Mesendoderm (in vitro differentiated cells): Measurements from ENCODE around the gene SPTB.

Experiments
- DNase-seq: peaks from one replicate; pipeline ENCODE4 v3.0.0; 2013
- H2AK5ac ChIP-seq: 2 replicates; pipeline ENCODE4 v1.6.1; 2013; ENCODE audit warnings: low read length, inconsistent platforms
- H2BK120ac ChIP-seq: 2 replicates; pipeline ENCODE4 v1.6.1; 2013; ENCODE audit warnings: low read depth, mild to moderate bottlenecking, low read length, moderate library complexity, mixed read lengths
- H2BK15ac ChIP-seq: replicated peaks from 2 replicates; pipeline ENCODE4 v1.6.1; 2013; ENCODE audit warnings: low read depth, mild to moderate bottlenecking, moderate library complexity
- H2BK5ac ChIP-seq: 2 replicates; pipeline ENCODE4 v1.6.1; 2013; ENCODE audit warnings: low read length, inconsistent platforms
- H3K18ac ChIP-seq: 2 replicates; pipeline ENCODE4 v1.6.1; 2013; ENCODE audit warnings: mild to moderate bottlenecking, low read length, mixed read lengths
- H3K23ac ChIP-seq: one replicate; pipeline ENCODE4 v1.6.1; 2013; ENCODE audit warnings: low read length
- H3K27ac ChIP-seq: 2 replicates; pipeline ENCODE4 v1.5.1; 2013; ENCODE audit warnings: low read depth, mild to moderate bottlenecking, inconsistent platforms, low read length, moderate library complexity
- H3K27me3 ChIP-seq: 2 replicates; pipeline ENCODE4 v1.6.1; 2013; ENCODE audit warnings: low read length, control low read depth, mild to moderate bottlenecking, inconsistent platforms; ENCODE audit not compliant: insufficient read depth, poor library complexity
- H3K36me3 ChIP-seq: 2 replicates; pipeline ENCODE4 v1.6.1; 2013; ENCODE audit warnings: low read length, inconsistent platforms; ENCODE audit not compliant: control insufficient read depth, insufficient read depth
- H3K4ac ChIP-seq: one replicate; pipeline ENCODE4 v1.6.1; 2013; ENCODE audit warnings: low read depth, mild to moderate bottlenecking, low read length, moderate library complexity
- H3K4me1 ChIP-seq: 2 replicates; pipeline ENCODE4 v1.6.1; 2013; ENCODE audit warnings: low read depth, low read length, inconsistent platforms; ENCODE audit not compliant: control insufficient read depth
- H3K4me2 ChIP-seq: 2 replicates; pipeline ENCODE4 v1.6.1; 2013; ENCODE audit warnings: low read length
- H3K4me3 ChIP-seq: 2 replicates; pipeline ENCODE4 v1.5.1; 2013; ENCODE audit warnings: mild to moderate bottlenecking, low read length
- H3K56ac ChIP-seq: one replicate; pipeline ENCODE4 v1.6.1; 2013; ENCODE audit warnings: low read length
- H3K79me1 ChIP-seq: 2 replicates; pipeline ENCODE4 v1.6.1; 2013; ENCODE audit warnings: low read length, inconsistent platforms
- H3K79me2 ChIP-seq: 2 replicates; pipeline ENCODE4 v1.6.1; 2013; ENCODE audit warnings: mild to moderate bottlenecking, low read length; ENCODE audit not compliant: control insufficient read depth, insufficient read depth
- H3K9ac ChIP-seq: 2 replicates; pipeline ENCODE4 v1.6.1; 2013; ENCODE audit warnings: low read length, inconsistent platforms
- H4K5ac ChIP-seq: one replicate; pipeline ENCODE4 v1.6.1; 2013; ENCODE audit warnings: low read length
- H4K8ac ChIP-seq: one replicate; pipeline ENCODE4 v1.6.1; 2013; ENCODE audit warnings: low read depth, mild to moderate bottlenecking, control low read depth, low read length, moderate library complexity
- WGBS: extraction: QIAGEN DNeasy Blood & Tissue Kit; methylation state at CpG from one replicate; pipeline ENCODE4 v1.1.7; 2013; ENCODE audit warnings: low lambda C conversion rate, missing lambda C conversion rate; ENCODE audit not compliant: insufficient coverage; ENCODE audit errors: extremely low coverage; 5-methylcytosine and 5-hydroxymethylcytosine counted together

The SPTB gene

DNA sequence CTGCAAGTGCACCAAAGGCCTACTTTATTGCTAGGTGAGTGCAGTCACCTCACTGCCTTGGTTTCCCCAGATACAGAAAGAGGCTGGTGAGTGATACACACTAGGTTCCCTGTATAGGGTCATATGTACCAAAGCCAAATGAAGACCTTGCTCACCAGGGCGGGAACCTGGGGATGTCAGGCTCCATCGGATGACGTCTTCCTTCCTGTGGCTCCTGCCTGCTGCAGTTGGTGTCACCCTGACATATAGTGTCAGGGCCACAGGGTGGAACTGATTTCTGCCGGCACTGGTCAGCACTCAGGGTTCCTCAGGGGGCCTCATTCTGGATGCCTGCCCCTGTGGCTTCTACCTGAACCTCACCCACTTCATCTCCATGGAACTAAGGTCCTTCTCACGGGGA is 132.4 kb downstream of the SPTB start:
- Histone ChIP-seq H3K27me3 (no peaks in the 10 kb centered on the region), H2AK5ac (no peak overlapping the region), H3K18ac (no peak overlapping the region), H3K9ac (no peak overlapping the region), H3K36me3 (peaks cover 6% of the 10 kb centered on the region), H4K5ac (no peak overlapping the region), H3K79me2 (no peaks in the 10 kb centered on the region), H3K79me1 (no peaks in the 10 kb centered on the region), H3K56ac (no peak overlapping the region), H2BK5ac (no peak overlapping the region), H2BK120ac (no peak overlapping the region), H3K4ac (no peak overlapping the region), H4K8ac (no peak overlapping the region), H3K4me1 (no peaks in the 10 kb centered on the region), H3K23ac (no peak overlapping the region), H2BK15ac (no peak overlapping the region), H3K4me3 (no peak overlapping the region), H3K4me2 (no peak overlapping the region), H3K27ac (no peak overlapping the region)
- DNase-seq: no peak
- no CpG with 5 or more reads among the region's 5 CpGs for WGBS

DNA sequence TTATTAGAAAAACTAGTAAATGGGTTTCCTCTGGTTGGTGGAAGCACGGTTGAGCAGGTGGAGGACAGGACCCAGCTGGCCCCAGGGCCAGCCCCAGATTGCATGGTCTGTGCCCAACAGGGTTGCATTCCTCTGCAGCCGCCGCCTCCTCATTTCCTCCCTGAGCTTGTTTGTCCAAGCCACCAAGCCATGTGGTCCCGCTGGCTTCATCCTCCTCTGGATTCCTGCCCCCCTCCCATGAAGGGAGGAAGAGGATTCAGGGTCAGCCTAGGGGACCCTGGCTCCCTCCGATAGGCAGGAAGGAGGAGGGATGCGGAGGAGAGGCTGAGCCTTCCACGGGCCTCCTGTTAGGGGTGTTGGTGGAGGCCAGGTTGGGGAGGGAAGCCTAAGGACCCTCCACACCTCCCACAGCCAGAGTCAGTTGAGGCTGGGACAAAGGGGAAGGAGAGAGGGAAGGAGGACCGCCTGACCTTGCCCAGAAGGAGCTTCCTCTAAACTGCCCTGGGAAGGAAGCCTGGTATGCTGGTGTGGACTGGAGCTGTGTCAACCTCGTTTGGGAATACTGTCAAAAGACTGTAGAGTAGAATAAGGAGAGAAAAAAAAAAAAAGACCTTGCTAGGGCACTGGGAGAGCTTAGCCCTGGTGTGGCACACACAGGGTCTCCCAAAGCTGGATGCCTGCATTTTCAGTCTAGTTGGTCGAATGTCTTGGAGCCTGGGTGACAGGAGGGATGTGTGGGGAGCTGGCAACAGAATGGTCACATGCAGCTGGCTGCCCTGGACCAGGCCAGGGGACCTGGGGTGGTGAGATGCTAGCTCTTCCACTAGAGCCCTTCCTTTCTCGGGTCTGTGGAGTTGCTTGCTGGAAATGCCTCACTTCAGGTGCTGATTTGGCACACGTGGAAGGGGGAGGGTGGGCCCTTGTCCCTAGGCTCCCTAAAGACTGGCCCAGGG is 133.1 kb downstream of the SPTB start:
- no peak overlapping the region for H2AK5ac ChIP-seq
- no CpG with 5 or more reads among the region's 12 CpGs for WGBS
- H2BK120ac ChIP-seq: no peak overlapping the region
- H3K27me3 ChIP-seq: no peaks in the 10 kb centered on the region
- H3K4ac ChIP-seq: no peak overlapping the region
- no peak for DNase-seq
- H3K79me1 ChIP-seq: no peaks in the 10 kb centered on the region
- no peaks in the 10 kb centered on the region for H3K79me2 ChIP-seq
- H2BK15ac ChIP-seq: no peak overlapping the region
- H3K9ac ChIP-seq: no peak overlapping the region
- no peak overlapping the region for H3K56ac ChIP-seq
- no peak overlapping the region for H3K27ac ChIP-seq
- no peak overlapping the region for H4K5ac ChIP-seq
- peaks cover 8% of the 10 kb centered on the region for H3K36me3 ChIP-seq
- H3K4me1 ChIP-seq: no peaks in the 10 kb centered on the region
- H3K23ac ChIP-seq: no peak overlapping the region
- no peak overlapping the region for H3K18ac ChIP-seq
- no peak overlapping the region for H3K4me3 ChIP-seq
- H3K4me2 ChIP-seq: no peak overlapping the region
- no peak overlapping the region for H2BK5ac ChIP-seq
- H4K8ac ChIP-seq: no peak overlapping the region

DNA sequence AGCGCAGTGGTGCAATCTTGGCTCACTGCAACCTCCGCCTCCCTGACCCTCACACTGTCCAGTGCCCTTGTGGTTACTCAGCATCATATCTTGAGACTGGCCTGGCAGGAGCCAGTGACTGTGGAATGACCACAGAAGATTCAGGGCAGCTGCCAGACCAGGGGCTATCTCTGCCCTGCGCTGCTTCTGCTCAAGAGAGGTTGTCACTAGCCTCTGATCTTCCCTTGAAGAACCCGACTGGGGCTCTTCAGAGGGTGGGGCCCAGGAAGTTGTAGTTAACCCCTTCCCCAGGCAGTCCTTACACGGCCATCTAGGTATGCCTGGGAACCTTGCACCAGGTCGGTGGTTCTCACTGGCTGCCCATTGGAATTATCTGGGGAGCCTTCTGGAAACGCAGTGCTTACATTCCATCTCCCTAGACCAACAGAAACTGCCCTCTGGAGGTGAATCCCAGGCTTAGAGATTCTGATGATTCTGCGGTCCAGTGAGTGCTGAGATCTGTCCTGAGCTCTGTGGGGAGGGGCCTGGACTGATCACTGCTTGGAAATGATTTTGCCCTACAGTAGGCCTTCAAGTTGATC is 134.1 kb downstream of the SPTB start:
- Histone ChIP-seq H3K27ac (no peak overlapping the region), H3K79me1 (no peaks in the 10 kb centered on the region), H4K5ac (no peak overlapping the region), H2BK5ac (no peak overlapping the region), H3K9ac (no peak overlapping the region), H3K36me3 (peaks cover 16% of the 10 kb centered on the region), H2AK5ac (no peak overlapping the region), H3K27me3 (no peaks in the 10 kb centered on the region), H3K23ac (no peak overlapping the region), H3K4me3 (no peak overlapping the region), H3K4ac (no peak overlapping the region), H3K4me1 (no peaks in the 10 kb centered on the region), H2BK15ac (no peak overlapping the region), H3K56ac (no peak overlapping the region), H3K4me2 (no peak overlapping the region), H4K8ac (no peak overlapping the region), H2BK120ac (no peak overlapping the region), H3K18ac (no peak overlapping the region), H3K79me2 (no peaks in the 10 kb centered on the region)
- WGBS: no CpG with 5 or more reads among the region's 8 CpGs
- DNase-seq: peak; percentile 76

DNA sequence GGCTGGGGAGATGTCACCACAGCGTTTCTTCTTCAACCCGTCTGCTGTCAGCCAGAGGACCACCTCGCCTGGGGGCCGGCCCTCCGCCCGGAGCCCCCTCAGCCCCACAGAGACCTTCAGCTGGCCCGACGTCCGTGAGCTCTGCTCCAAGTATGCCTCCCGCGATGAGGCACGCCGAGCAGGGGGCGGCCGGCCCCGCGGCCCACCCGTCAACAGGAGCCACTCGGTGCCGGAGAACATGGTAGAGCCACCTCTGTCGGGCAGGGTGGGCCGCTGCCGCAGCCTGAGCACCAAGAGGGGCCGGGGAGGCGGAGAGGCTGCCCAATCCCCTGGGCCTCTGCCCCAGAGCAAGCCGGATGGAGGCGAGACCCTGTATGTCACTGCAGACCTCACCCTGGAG is 136.6 kb downstream of the SPTB start:
- Histone ChIP-seq H3K4me3 (no peak overlapping the region), H3K36me3 (peaks cover 17% of the 10 kb centered on the region)
- no CpG with 5 or more reads among the region's 27 CpGs for WGBS

DNA sequence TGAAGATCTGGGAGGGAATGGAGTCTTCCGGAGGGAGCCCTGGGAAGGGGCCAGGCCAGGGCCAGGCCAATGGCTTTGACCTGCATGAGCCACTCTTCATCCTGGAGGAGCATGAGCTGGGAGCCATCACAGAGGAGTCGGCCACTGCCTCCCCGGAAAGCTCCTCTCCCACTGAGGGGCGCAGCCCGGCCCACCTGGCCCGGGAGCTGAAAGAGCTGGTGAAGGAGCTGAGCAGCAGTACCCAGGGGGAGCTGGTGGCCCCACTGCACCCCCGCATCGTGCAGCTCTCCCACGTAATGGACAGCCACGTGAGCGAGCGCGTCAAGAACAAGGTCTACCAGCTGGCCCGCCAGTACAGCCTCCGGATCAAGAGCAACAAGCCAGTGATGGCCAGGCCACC is 137.7 kb downstream of the SPTB start:
- no peak overlapping the region for H3K23ac ChIP-seq
- WGBS: no CpG with 5 or more reads among the region's 15 CpGs
- peaks cover 17% of the 10 kb centered on the region for H3K36me3 ChIP-seq
- no peak for DNase-seq
- H3K4me3 ChIP-seq: no peak overlapping the region
- no peak overlapping the region for H4K5ac ChIP-seq
- H3K4me2 ChIP-seq: no peak overlapping the region
- no peak overlapping the region for H3K27ac ChIP-seq
- H3K4me1 ChIP-seq: no peaks in the 10 kb centered on the region
- no peak overlapping the region for H3K9ac ChIP-seq
- no peaks in the 10 kb centered on the region for H3K27me3 ChIP-seq
- no peak overlapping the region for H3K4ac ChIP-seq
- no peak overlapping the region for H3K18ac ChIP-seq
- H3K79me2 ChIP-seq: no peaks in the 10 kb centered on the region
- H2BK15ac ChIP-seq: no peak overlapping the region
- no peak overlapping the region for H2BK5ac ChIP-seq
- H3K56ac ChIP-seq: no peak overlapping the region
- no peak overlapping the region for H2BK120ac ChIP-seq
- no peak overlapping the region for H4K8ac ChIP-seq
- no peaks in the 10 kb centered on the region for H3K79me1 ChIP-seq
- H2AK5ac ChIP-seq: no peak overlapping the region

More for the DNA sequence above, 136.6 kb downstream of the SPTB start:
- Histone ChIP-seq H3K4ac (no peak overlapping the region), H2BK120ac (no peak overlapping the region), H3K27me3 (no peaks in the 10 kb centered on the region), H2BK15ac (no peak overlapping the region), H3K4me2 (no peak overlapping the region), H3K79me2 (no peaks in the 10 kb centered on the region), H4K5ac (no peak overlapping the region), H2BK5ac (no peak overlapping the region), H3K9ac (no peak overlapping the region), H3K18ac (no peak overlapping the region), H2AK5ac (no peak overlapping the region), H3K79me1 (no peaks in the 10 kb centered on the region), H3K4me1 (no peaks in the 10 kb centered on the region), H3K56ac (no peak overlapping the region), H3K23ac (no peak overlapping the region), H4K8ac (no peak overlapping the region), H3K27ac (no peak overlapping the region)
- DNase-seq: no peak
